NT2/D1 (cell line): ENCODE measurements around the gene IFT25.

Experiments used
- SUZ12 ChIP-seq: IDR thresholded peaks from 2 replicates; pipeline ENCODE4 v1.6.1; 2011; ENCODE audit not compliant: insufficient read length, insufficient read depth; ENCODE audit errors: extremely low read depth
- YY1 ChIP-seq: IDR thresholded peaks from 2 replicates; pipeline ENCODE4 v1.6.1; 2011; ENCODE audit not compliant: insufficient read length, insufficient read depth
- ZNF274 ChIP-seq: IDR thresholded peaks from 2 replicates; pipeline ENCODE4 v1.6.1; 2011; ENCODE audit warnings: mild to moderate bottlenecking, low read depth, low read length

DNA sequence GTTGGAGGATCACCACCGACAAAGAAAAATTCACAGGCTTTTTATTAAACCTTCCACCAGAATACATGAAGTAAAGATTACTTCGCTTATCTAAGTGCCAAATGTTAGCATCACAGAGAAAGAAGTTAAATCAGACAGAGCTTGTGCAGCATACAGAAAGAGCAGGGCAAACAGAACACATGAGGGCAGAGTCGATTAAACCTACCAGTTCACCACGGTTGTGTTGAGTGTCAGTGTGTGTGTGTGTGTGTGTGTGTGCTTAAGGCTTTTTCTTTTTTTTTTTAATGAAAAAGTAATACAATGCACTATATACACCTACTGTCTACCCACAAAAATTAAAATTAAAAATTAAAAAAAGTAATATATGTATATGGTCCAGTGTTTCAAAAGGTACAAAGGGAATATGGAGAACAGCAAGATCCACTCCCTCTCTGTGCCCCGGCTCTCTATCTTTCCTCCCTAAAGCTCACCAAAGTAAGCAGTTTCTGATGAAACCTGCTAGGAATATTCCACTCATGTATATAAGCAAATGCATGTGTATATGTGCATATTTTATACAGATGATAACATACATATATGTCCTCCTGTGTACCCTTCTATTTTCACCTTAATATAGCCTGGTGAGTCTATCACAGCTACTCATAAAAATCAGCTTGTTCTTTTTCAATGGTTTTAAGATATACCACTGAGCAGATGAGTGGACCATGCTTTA, 73.6 kb downstream of the IFT25 start:
- TF ChIP-seq SUZ12 (no peak), ZNF274 (no peak), YY1 (no peak)
